ENCODE results near the gene BPIFB1. TPM values are rescaled to one million over a fixed set of nuclear protein-coding genes. Genes with fewer than 3 reads are reported as not detected.

The BPIFB1 gene
- total RNA-seq, 4 donors from 2014 or later = not detected

GRCh38 chr20:33252460-33252859, 30.6 kb upstream of the BPIFB1 start:
- intact Hi-C loops (cut with DNase I) = no loop called here
- no peak overlapping the region for H3K27ac ChIP-seq (replicated peaks in 1 of 4)
- WGBS = 76% methylated on average over 3 of the region's 3 CpGs

DNA sequence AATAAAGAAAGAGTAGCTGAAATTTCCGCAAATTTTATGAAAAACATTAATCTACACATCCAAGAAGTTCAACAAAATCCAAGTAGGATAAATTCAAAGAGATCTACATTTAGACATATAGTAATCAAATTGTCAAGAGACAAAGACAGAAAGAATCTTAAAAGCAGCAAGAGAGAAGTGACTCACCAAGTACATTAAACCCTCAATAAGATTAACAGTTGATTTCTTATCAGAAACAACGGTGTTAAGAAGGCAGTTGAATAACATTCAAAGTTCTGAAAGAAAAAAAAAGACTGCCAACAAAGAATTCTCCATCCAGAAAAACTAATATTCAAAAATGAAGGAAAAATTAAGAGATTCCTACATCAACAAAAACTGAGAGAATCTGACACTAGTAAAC, 28.0 kb upstream of the BPIFB1 start:
- peaks cover 0 to 10% (median 0%) of the 10 kb centered on the region in 4 donors for H3K27me3 ChIP-seq
- WGBS = 78% methylated on average over 2 of the region's 2 CpGs
- DNase-seq (ENCODE audit: extremely low spot score) = no peak
- no peak overlapping the region for H3K27ac ChIP-seq (replicated peaks in 1 of 4)
- intact Hi-C loops (cut with DNase I) = no loop called here
- no peaks in the 10 kb centered on the region for H3K36me3 ChIP-seq
- TF ChIP-seq, protein P1, sequence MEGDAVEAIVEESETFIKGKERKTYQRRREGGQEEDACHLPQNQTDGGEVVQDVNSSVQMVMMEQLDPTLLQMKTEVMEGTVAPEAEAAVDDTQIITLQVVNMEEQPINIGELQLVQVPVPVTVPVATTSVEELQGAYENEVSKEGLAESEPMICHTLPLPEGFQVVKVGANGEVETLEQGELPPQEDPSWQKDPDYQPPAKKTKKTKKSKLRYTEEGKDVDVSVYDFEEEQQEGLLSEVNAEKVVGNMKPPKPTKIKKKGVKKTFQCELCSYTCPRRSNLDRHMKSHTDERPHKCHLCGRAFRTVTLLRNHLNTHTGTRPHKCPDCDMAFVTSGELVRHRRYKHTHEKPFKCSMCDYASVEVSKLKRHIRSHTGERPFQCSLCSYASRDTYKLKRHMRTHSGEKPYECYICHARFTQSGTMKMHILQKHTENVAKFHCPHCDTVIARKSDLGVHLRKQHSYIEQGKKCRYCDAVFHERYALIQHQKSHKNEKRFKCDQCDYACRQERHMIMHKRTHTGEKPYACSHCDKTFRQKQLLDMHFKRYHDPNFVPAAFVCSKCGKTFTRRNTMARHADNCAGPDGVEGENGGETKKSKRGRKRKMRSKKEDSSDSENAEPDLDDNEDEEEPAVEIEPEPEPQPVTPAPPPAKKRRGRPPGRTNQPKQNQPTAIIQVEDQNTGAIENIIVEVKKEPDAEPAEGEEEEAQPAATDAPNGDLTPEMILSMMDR (IDR thresholded peaks at IDR 0.05) = no peak
- no peak for TF ChIP-seq EP300 (IDR thresholded peaks at IDR 0.05)
- no peak for TF ChIP-seq POLR2A (IDR thresholded peaks at IDR 0.05; ENCODE audit: low read depth)
- TF ChIP-seq POLR2AphosphoS5 (IDR thresholded peaks at IDR 0.05) = no peak
- H3K9me3 ChIP-seq = no peaks in the 10 kb centered on the region
- H3K4me1 ChIP-seq = no peaks in the 10 kb centered on the region
- H3K4me3 ChIP-seq = no peak overlapping the region

More at GRCh38 chr20:33252460-33252859, 30.6 kb upstream of the BPIFB1 start:
- no peak for DNase-seq (ENCODE audit: extremely low spot score)
- no peak for TF ChIP-seq POLR2A (IDR thresholded peaks at IDR 0.05; ENCODE audit: low read depth)
- TF ChIP-seq, protein P1 (IDR thresholded peaks at IDR 0.05) = no peak
- H3K4me1 ChIP-seq = no peaks in the 10 kb centered on the region
- H3K9me3 ChIP-seq = no peaks in the 10 kb centered on the region
- no peaks in the 10 kb centered on the region for H3K36me3 ChIP-seq
- H3K4me3 ChIP-seq = no peak overlapping the region
- peaks cover 0 to 3% (median 0%) of the 10 kb centered on the region in 4 donors for H3K27me3 ChIP-seq

GRCh38 chr20:33257237-33257636, 25.8 kb upstream of the BPIFB1 start:
- H3K4me3 ChIP-seq = no peak overlapping the region
- peaks cover 0 to 23% (median 0%) of the 10 kb centered on the region in 4 donors for H3K27me3 ChIP-seq
- no peaks in the 10 kb centered on the region for H3K36me3 ChIP-seq
- no peak for DNase-seq (ENCODE audit: extremely low spot score)
- H3K4me1 ChIP-seq = no peaks in the 10 kb centered on the region
- H3K9me3 ChIP-seq = peaks cover 0 to 8% (median 3%) of the 10 kb centered on the region in 4 donors
- TF ChIP-seq EP300 (IDR thresholded peaks at IDR 0.05) (no peak), POLR2AphosphoS5 (IDR thresholded peaks at IDR 0.05) (no peak), POLR2A (IDR thresholded peaks at IDR 0.05; ENCODE audit: low read depth) (no peak)
- TF ChIP-seq, protein P1 (IDR thresholded peaks at IDR 0.05) = no peak
- intact Hi-C loops (cut with DNase I) = no loop called here
- no peak overlapping the region for H3K27ac ChIP-seq (replicated peaks in 1 of 4)
- WGBS = 84% methylated on average over 5 of the region's 5 CpGs

- H3K4me1 ChIP-seq = no peaks in the 10 kb centered on the region
- intact Hi-C loops (cut with DNase I) = no loop called here
- 63% methylated on average over 5 of the region's 5 CpGs for WGBS
- H3K9me3 ChIP-seq = peaks cover 0 to 8% (median 3%) of the 10 kb centered on the region in 4 donors
- no peak for TF ChIP-seq EP300 (IDR thresholded peaks at IDR 0.05)
- TF ChIP-seq, protein P1 (IDR thresholded peaks at IDR 0.05) = no peak
- no peak for TF ChIP-seq POLR2AphosphoS5 (IDR thresholded peaks at IDR 0.05)
- no peak for TF ChIP-seq POLR2A (IDR thresholded peaks at IDR 0.05; ENCODE audit: low read depth)
- DNase-seq (ENCODE audit: extremely low spot score) = no peak
- H3K27ac ChIP-seq (replicated peaks in 1 of 4) = no peak overlapping the region
- H3K27me3 ChIP-seq = peaks cover 0 to 29% (median 0%) of the 10 kb centered on the region in 4 donors
- no peaks in the 10 kb centered on the region for H3K36me3 ChIP-seq
- H3K4me3 ChIP-seq = no peak overlapping the region
These were observed 23.6 kb upstream of the BPIFB1 start for GRCh38 chr20:33259371-33259770.

DNA sequence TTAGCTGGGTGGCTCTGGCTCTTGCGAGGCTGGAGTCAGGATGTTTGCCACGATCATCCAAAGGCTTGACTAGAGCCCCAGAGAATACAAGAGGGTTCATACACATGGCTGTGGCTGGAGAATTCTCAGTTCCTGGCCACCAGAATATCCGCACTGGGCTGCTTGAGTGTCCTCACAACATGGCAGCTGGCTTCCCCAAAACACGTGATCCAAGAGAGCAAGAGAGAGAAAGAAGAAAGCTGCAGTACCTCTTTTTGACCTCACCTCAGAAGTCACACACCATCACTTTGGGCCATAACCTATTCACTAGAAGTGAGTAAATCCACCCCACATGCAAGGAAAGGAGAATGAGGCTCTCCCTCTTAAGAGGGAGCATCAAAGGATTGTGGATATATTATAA, 21.5 kb upstream of the BPIFB1 start:
- intact Hi-C loops (cut with DNase I) = no loop called here
- Histone ChIP-seq H3K27me3 (peaks cover 0 to 47% (median 0%) of the 10 kb centered on the region in 4 donors), H3K36me3 (no peaks in the 10 kb centered on the region)

More for the DNA sequence above, 21.5 kb upstream of the BPIFB1 start:
- Histone ChIP-seq H3K4me1 (no peaks in the 10 kb centered on the region), H3K27ac (replicated peaks in 1 of 4) (no peak overlapping the region), H3K9me3 (peaks cover 0 to 8% (median 3%) of the 10 kb centered on the region in 4 donors), H3K4me3 (no peak overlapping the region)
- TF ChIP-seq POLR2A (IDR thresholded peaks at IDR 0.05; ENCODE audit: low read depth) (no peak), POLR2AphosphoS5 (IDR thresholded peaks at IDR 0.05) (no peak), EP300 (IDR thresholded peaks at IDR 0.05) (no peak)
- TF ChIP-seq, protein P1 (IDR thresholded peaks at IDR 0.05) = no peak
- 53% methylated on average over 4 of the region's 4 CpGs for WGBS
- DNase-seq (ENCODE audit: extremely low spot score) = no peak

Data from esophagus muscularis mucosa (tissue), 4 donors.